GM18526 (cell line): ENCODE results near the gene TMEM176B.

Experiments
- POLR2A ChIP-seq: IDR thresholded peaks from 3 replicates; pipeline ENCODE4 v1.6.1; 2011; ENCODE audit not compliant: insufficient read length; ENCODE audit errors: extremely low read depth

The TMEM176B gene

DNA sequence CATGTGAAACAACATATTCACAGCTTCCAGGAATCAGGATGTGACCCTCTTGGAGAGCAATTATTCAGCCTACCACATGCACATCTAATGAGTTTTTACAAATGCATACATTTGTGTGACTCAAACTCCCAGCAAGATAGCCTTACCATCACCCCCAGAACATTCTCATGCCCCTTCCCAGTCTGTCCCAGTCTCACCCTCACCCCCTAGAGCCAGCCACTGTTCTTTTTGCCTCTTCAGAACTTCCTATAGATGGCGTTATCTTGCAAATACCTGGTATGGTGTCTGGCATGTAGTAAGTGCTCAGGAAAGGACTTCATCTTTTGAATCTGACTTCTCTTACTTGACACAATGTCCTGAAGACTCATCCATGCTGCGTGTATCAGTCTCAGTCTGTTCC lies 28.2 kb upstream of the TMEM176B start:
- no peak for TF ChIP-seq POLR2A

DNA sequence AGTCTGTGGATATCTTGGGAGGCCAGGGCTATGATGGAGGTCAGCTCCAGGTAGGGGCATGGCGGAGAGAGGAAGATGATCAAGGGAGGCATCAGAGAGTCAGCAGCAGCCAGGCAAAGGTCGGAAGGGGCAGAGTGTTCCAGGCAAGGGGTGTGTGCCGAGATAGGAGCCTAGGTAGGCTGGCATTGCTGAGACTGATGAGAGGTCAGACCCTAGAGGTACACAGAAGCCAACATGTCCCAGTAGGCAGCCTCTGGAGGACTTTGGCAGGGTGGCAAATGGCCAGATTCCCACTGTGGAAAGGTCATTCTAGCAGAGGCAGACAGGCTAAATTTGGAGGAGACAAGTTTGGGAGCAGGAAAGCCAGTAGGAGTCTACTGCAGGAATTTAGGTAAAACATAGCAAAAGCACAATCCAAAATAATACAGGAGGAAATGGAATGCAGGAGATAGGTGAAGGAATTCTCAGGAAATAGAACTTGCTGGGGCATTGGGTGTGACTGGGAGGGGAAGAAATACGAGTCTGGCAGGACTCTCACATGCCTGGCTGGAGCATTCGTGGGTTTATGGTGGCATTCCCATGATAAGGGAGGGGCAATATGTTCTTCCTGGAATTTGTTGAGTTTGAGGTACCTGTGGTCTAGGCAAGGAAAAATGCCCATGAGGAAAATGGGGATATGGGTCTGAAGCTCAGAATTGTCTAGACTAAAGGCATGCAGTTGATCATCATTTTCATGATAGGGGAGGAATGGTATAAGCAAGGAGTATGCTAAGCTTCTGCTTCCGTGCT lies 26.1 kb upstream of the TMEM176B start:
- TF ChIP-seq POLR2A, result no peak

DNA sequence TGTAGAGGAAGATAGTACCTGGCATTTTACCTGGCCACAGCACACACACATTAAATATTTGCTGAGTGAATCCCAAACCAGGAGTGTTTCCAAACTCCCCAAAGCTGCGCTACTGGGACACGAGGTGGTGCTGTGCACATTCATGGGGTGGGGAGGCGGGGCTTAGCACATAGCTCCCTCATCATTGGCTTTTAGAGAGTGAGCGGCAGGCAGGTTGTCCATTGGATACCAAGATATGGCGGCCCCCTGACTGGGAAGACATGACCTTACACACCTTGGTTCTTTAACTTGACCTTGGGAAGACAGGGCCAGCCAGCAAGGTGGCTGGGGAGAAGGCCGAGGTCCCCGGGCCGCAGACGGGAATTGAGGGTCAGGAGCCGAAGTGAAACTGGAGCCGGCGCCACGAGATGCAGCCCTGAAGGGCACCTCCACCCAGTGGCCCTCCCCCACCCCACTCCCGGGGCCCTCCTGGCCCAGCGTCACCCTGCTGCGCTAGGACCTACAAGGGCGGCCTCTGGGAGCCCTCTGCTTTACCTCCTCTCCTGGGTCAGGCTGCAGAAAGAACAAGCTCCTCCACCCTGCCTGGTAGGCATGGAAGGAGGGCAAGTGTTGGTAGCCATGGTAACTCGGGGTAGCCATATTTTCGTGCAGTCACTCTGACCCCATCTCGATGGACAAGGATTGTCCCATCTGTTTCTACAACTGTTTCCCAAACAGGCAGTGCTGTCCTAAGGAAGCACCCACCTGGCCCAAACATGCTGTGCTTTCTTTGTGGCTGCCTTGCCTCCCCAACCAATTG lies 24.4 kb upstream of the TMEM176B start:
- no peak for TF ChIP-seq POLR2A

DNA sequence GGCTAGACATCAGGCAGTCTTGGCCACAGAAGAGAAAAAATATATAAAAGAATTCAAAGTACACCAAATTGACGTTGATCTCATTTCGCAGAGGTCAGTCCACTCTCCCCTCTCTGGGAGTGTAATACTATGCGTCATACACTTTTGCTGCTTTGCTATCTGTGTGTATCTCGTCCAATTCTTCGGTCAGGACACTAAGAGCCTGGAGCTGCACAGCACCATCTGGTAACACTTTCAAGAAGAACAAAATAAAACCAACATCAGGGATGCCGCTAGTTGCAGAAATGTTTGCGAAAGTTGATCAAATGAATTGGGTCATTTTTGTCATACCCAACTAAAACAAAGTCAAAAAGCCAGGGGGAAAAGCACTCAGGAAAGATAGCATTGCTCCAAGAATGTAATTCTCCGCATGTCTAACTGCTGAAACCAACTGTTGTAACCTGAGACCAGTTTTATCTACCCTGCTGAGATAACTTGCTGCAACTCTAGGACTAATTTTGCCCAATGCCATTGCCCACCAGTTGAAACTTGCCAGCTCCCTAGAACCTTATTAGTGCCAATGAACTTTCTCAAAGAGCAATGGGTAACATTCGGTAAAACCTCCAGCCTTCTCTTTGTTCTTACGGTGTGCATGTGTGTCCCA lies 23.4 kb upstream of the TMEM176B start:
- TF ChIP-seq POLR2A, result no peak

DNA sequence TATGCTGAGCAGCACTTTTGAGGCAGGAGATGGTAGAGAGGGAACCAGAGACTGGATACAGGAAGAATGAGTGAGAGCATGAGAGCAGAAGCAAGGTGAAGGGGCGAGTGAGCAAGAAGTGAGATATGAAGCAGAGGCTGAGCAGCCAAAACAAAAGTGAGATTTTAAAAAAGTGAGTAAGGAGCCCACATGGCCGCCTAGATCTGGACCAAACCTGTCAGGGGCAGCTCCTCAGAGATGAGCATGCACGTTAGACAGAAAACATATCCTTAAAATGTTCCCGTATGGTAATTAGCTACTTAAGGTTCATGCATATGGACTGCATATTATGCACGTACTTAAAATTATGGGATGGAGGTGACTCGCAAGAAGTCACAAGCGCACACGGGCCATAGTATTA lies 22.9 kb upstream of the TMEM176B start:
- no peak for TF ChIP-seq POLR2A

DNA sequence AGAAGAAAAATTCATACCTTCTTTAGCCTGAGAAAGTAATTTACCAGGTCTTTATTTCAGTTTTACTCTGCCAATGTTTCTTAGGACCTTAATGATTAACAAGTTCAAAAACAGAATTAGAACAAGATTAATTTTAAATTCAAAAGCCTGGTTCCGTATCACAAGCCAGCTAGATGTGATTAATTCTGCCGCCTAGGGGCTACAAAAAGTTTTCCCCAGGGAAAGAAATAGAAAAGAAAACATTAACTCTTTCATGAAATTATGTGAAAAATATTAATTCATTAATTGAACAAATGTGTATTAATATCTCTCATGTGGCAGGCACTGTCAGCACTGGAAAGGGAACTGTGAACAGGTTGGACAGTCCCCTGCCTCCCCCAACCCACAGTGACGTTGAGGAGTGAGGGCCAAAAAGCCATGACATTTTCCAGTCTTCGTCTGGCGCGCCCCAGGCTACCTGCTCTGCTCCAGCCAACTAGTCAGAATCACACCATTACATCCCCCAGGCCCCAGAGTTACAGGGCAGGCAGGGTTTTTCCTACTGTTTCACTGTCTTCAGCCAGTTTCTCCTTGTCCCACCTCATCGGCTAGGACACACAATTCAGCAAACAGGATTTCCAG lies 20.5 kb upstream of the TMEM176B start:
- TF ChIP-seq POLR2A, result no peak

DNA sequence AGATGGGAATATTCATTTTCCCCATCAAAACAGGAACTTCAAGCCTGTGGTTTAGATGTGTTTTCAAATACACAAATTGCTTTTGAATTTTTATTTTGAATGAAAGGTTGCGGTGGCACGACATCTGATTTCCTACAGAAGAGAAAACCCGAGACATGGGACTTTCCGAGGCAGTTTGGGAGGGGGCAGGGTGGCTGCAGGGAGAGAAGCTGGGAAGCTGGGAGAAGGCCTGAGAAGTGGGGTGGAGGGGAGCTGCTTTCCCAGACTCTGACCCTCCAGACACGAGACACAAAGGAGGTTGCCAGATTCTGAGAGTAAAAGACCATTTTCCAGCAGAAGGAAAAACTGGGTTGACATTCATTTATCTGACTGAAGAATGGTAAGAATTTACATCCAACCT lies 20.0 kb upstream of the TMEM176B start:
- no peak for TF ChIP-seq POLR2A

DNA sequence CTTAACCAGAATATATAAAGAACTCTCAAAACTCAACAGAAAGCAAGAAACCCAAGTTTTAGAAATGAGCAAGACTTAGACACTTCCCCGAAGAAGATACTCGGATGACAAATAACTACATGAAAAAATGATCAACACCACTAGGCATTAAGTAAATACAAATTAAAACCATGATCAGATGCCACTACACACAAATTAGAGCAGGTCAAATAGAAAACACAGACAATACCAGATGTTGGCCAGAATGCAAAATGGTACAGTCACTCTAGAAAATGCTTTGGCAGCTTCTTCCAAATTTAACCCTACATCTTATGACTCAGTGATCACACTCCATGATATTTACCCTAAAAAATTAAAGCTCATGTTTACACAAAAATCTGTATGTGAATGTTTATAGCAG lies 18.8 kb upstream of the TMEM176B start:
- TF ChIP-seq POLR2A, result no peak

DNA sequence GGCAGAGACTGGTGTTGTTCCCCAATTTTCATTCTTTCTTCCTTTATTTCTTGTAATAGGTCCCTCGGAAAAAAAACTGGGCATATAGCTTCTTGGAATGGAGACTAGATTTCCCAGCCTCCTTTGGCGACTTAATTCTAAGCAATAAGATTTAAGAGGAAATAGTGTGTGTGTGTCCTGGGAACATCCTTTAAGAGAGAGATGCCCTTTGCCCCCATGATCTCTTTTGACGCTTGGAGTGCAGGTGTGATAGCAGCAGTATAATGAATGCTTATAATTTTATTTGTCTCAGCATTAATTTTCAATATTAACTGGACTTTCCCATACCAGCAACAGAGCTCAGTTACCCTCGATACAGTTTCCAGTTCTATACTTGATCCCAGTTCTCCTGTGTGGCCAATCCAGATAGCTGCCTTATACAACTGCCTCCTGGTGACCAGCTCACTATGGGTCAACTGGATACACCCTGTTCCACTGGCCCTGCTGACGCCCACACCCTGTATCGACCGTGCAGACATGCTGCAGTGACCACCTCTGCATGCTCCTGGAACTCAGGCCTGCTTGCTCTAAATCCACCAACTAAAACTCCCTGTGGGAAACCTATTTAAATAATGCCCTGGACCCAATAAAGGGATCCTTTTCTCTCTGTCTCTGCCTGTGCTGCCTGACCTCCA lies 14.3 kb upstream of the TMEM176B start:
- TF ChIP-seq POLR2A, result no peak

DNA sequence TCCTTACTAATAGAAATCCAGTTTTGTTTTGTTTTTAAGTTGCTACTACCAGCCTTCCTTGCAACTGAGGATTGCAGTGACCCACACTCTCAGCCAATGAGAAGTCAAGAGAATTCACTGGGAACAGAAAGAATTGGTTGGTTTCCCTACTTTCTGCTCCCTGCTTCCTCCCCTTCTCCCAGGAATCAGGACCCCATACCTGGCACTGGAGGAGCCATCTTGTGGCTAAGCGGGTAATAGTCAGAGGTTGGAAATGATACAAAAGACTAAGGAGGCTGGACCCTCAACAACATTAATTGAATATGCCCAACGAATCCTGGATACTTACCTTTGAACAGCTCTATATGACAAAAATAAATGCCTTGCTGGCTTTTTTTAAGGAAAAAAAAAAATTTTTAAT lies 6.7 kb upstream of the TMEM176B start:
- TF ChIP-seq POLR2A, result no peak

DNA sequence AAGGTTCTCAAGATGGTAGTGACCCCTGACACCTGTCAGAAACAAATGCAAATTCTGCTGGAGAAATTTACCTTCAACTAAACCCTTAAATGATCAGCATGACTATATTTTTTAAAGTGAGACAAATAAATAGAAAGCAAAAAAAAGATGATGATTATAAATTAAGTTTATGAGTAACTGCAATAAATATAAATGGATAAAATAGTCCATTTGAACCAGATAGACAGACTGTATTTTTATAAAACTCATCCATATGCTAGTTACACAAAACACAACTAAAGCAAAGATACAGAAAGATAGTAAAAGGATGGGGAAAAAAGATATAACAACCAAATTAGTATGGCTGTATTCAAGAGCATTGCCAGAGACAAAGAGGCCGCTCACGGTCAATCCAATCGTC lies 6.3 kb upstream of the TMEM176B start:
- TF ChIP-seq POLR2A, result no peak

DNA sequence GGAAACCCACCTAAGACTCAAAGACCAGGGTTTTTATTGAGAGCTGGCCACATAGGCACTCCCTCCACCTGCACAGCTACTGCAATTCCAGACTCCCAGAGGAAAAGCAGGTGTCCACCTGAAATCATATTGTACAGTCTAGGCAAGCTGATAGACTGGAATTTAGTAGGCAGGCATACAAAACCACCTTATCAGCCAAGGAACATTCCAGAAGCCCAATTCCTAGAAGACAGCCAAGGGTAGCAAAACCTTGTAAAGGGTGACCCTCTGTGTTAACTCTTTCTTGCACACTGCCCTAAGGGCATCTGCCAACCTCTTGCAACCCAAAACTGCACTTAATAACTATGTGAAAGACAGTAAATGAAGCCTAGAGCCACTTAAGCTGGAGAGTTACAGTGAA lies 5.7 kb upstream of the TMEM176B start:
- TF ChIP-seq POLR2A, result no peak

DNA sequence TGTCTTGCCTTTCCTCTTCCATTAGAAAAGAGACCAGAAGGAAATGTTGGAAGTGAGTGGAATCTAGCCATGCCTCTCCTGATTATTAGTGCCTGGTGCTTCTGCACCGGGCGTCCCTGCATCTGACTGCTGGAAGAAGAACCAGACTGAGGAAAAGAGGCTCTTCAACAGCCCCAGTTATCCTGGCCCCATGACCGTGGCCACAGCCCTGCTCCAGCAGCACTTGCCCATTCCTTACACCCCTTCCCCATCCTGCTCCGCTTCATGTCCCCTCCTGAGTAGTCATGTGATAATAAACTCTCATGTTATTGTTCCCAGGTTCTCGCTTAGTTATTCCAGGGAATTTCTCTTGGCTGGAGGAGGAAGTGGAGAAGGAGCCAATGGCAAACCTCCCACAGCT lies 4.6 kb upstream of the TMEM176B start:
- TF ChIP-seq POLR2A, result no peak

DNA sequence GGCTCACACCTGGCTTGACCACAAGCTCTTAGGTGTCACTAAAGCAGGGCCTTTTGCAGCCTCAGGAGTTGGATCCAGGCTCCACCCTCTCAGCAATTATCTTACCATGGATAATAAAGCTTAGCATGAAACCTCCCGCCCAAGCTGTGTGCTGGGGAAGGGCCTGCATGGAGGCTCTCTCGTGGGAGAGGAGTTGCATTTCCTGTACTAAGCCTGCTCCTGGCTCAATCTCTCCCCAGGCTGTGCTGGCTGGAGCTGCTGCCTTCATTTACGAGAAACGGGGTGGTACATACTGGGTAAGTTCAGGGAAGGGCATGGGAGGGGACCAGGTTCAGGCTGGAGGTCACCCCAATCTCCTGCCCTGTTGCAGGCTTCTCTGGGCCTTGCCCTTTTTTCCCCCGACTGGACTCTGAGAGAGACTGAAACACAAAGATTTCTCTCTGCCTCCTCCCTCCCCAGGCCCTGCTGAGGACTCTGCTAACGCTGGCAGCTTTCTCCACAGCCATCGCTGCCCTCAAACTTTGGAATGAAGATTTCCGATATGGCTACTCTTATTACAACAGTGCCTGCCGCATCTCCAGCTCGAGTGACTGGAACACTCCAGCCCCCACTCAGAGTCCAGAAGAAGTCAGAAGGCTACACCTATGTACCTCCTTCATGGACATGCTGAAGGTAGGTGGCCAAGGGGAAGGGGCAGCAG lies 3.1 kb upstream of the TMEM176B start:
- no peak for TF ChIP-seq POLR2A
